GM21367 (cell line): ENCODE data around the gene CREG1.
"Not testable (repeated sequence)": the region's sequence is repeated elsewhere in the genome, so short reads cannot be mapped to it uniquely, and the experiment has no call there.

Source experiments
- ATAC-seq: cut with Tn5 transposase; IDR thresholded peaks from one replicate; pipeline ENCODE4 v1.9.1; 2021; ENCODE audit not compliant: unreplicated experiment

CREG1 gene

DNA sequence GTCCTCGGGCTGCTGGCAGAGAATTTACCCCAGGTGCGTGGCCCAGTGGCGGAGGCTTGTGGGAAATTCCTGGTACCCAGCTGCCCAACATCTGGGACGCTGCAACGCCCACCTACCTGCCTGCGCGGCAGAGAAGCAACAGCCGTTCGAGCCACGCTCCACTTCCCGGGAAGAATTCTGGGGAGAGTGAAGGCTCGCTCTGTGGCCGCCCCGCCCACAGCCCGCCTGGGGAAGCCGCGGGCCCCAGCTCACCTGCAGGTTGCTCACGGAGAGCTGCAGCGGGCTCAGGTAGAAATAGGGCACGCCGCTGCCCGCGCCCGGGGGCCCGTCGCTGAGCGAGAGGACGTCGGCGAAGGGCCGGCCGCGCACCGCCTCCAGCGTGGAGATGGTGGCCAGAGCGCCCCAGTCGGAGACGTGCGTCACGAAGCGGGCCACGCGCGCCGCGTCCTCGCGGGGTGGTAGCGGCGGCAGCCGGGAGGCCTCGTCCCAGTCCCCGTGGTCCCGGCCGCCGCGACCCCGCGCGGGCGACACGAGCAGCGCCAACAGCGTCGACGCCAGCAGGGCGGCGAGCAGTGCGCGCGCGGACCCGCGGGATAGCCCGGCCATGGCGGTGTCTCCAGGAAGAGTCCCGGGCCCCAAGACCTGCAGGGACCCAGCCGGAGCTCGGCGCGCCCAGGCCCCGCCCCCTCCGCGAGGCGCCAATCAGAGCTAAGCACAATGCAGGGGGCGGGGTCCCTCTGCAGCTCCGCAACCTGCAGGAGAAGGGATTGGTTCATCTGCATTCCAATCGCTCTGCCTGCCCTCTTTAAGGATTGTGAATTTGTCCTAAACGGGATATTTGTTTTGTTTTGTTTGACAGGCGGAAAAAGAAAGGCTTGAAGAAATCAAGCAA lies at the start of gene CREG1:
CREG1 (minus strand) TSS at position 627 of the 892 bp plus-strand sequence.
- ATAC-seq: peak; percentile 97

DNA sequence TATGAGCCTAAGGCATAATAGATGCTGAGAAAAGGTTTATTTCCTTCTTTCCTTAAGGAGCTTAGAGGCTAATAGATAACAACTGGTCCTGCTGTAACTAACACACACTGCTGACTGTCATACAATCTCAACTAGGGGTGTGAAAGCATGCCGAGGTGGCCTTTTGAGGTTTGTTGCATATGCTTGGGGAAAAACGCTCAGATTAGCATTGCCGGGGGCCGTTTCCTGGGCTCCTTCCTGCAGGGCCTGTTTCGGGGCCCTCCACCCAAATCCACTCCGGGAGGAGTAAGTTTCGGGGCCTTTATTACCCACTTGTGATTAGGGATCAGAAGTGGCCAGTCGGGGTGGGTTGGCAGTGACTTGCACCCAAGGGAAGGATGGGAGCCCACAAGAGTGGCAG lies 49.3 kb upstream of the CREG1 start:
- no peak for ATAC-seq

DNA sequence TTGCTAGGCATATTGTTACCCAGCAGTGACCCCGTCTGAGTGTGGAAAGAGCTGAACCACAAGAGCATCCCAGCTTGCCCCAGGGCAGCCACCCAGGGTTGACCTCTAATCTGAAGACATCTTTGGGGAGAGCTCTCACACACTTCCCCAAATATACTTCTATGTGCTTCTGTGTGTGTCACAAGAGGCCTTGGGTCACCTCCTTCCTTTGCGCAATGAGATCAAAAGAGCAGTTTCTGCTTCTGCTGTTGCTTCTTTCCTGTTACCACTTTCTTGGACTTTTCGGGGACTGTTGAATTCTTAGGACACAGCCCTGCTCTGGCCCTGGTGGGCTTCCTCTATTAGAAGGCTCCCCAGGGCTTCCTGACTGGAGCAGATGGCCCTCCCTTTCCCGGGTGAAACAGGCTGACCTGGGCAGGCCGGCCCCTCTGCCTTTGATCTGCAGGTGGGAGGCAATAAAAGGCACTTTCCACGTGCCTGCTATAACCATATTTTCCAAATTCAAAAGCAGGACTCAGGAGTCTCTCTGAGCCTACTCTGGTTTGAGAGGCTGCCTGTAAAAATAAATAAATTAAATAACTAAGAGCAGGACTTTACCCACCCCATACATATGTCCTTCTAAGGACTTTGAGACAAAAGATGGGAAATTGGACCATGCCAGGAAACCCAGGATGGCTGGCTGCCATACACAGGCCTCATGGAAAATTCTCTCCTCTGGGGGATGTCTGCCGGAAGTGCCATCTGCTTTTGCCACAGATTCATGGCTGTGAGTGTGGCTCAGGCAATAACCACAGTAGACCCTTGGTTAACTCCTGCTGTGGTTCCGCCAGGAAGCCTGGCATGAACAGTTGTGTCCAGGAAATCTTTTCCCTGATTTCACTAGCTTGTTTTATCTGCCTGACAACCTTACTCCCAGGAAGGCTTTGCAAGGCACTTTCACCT lies 48.2 kb upstream of the CREG1 start:
- ATAC-seq: no peak

- peak; percentile 77 for ATAC-seq
Measured at GRCh38 chr1:167599957-167600581, 46.5 kb upstream of the CREG1 start.

GRCh38 chr1:167594822-167595221 lies 41.3 kb upstream of the CREG1 start:
- ATAC-seq: no peak

- ATAC-seq: no peak
Measured at GRCh38 chr1:167593860-167594259, 40.3 kb upstream of the CREG1 start.

DNA sequence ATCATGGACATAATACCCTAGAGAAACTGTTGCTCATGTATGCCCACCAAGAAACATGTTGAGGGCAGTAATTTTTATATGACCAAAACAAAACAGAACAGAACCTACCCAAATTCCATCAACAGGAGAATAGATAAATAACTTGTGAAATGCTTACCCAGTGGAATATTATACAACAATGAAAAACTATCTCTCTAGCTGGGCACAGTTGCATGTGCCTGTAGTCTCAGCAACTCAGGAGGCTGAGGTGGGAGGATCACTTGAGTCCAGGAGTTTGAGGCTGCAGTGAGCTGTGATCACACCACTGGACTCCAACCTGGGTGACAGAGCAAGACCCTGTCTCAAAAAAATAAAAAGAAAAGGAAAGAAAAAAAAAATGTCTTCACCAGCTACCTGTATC lies 38.9 kb upstream of the CREG1 start:
- ATAC-seq: no peak

DNA sequence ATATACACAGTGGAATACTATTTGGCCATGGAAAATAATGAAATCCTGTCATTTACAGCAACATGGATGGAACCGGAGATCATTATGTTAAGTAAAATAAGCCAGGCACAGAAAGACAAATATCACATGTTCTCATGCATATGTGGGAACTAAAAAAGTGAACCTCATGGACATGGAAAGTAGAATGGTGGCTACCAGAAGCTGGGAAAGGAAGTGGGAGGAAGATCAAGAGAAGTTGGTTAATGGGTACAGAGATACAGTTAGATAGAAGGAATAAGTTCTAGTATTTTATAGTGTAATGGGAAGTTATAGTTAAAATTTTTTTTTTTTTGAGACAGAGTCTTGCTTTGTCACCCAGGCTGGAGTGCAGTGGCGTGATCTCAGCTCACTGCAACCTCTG lies 34.8 kb upstream of the CREG1 start:
- no peak for ATAC-seq

DNA sequence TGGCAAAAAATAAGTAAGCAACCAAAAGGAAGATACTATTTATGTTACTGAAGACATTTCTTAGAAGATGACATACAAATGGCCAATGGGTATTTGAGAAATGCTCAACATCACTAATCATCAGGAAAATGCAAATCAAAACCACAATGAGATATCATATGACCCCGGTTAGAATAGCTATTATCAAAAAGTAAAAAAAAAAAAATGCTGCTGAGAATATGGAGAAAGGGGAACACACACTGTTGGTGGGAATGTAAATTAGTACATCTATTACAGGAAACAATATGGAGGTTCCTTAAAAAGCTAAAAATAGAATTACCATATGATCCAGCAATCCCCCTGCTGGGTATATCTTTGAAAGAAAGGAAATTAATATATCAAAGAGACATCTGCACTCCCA lies 34.3 kb upstream of the CREG1 start:
- no peak for ATAC-seq

GRCh38 chr1:167587342-167587741 lies 33.8 kb upstream of the CREG1 start:
- no peak for ATAC-seq

- no peak for ATAC-seq
Measured at GRCh38 chr1:167584581-167584980, 31.0 kb upstream of the CREG1 start.

- ATAC-seq: no peak
Measured at GRCh38 chr1:167582722-167583121, 29.2 kb upstream of the CREG1 start.

- no peak for ATAC-seq
Measured at GRCh38 chr1:167582064-167582463, 28.5 kb upstream of the CREG1 start.

DNA sequence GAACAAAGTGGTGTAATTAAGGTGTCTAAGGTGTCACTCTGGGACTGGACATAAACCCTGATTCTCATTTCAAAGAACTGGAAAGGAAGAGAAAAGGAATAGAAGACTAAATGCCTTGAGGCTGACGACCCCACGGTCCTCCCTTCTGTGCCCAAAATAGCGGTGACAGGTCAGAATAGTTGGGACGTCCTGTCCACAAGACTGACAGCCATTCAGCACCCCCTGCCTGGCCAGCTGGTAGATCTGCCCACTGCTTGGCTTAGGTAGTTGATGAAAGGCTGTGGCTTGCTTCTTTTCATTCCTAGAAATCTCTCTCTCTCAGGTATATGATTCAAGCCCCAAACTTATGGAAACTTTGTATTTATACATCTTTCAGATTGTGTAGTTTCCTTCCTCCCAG lies 26.4 kb upstream of the CREG1 start:
- ATAC-seq: no peak

- no peak for ATAC-seq
Measured at GRCh38 chr1:167578939-167579521, 25.5 kb upstream of the CREG1 start.

- no peak for ATAC-seq
Measured at GRCh38 chr1:167575649-167576048, 22.1 kb upstream of the CREG1 start.

- no peak for ATAC-seq
Measured at GRCh38 chr1:167573035-167573434, 19.5 kb upstream of the CREG1 start.

GRCh38 chr1:167570712-167571111 lies 17.1 kb upstream of the CREG1 start:
- not testable (repeated sequence) for ATAC-seq

DNA sequence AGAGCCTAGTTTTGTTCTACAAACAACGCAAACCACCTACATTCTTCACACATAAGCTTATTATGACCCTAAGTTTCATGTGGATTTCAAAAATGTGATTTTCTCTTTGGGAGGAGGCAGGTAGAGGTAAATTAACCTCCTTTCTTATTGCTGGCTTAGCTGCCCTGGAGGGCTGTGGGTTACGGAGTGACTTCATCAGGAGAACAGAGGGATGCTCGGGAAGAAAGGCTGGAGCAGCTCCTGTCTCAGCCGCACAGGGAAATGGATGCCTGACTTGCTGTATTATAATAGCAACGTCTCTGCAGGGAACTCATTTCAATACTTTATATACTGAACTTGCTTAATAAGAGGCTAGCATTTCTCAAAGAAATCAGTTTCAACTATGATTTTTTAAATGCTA lies 14.1 kb upstream of the CREG1 start:
- ATAC-seq: no peak

GRCh38 chr1:167566766-167567165 lies 13.2 kb upstream of the CREG1 start:
- no peak for ATAC-seq

DNA sequence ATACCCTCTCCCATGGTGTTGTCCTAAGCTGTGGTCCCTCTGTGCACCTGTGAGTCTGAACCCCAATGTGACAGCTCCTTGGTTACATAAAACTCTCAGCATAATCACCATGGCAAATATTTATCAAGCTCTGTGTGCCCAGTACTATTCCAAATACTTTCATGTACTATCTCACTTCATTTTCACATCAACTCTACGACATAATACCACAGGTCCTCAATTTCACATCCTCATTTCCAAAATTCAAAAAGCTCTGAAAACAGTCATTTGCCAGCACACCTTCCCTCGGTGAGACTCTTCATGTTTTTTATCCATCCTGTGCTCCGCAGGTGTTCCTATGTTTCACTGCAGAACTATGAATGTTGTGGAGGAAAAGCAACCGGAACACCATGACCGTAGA lies 12.4 kb upstream of the CREG1 start:
- ATAC-seq: no peak
